GM12891 (cell line): ENCODE measurements around the gene ZNF816.
"Not testable (repeated sequence)": the region's sequence is repeated elsewhere in the genome, so short reads cannot be mapped to it uniquely, and the experiment has no call there.

Experiments
- DNase-seq: peaks from one replicate; pipeline ENCODE4 v3.0.0; 2011; ENCODE audit warnings: low spot score; ENCODE audit not compliant: insufficient read length
- FAIRE-seq: peaks from 2 replicates; lab custom pipeline; 2011; peaks lifted over from hg19 to GRCh38; lab: Jason Lieb, UNC
- PAX5 ChIP-seq: IDR thresholded peaks from 2 replicates; pipeline ENCODE4 v1.6.1; 2011; ENCODE audit warnings: low read length, moderate library complexity, mild to moderate bottlenecking; ENCODE audit not compliant: insufficient read depth, severe bottlenecking
- POLR2A ChIP-seq: IDR thresholded peaks from 2 replicates; pipeline ENCODE4 v1.6.1; 2011; ENCODE audit warnings: low read depth, low read length, control low read depth
- POLR2AphosphoS5 ChIP-seq: IDR thresholded peaks from 2 replicates; pipeline ENCODE4 v1.6.1; 2011; ENCODE audit warnings: low read depth, low read length, control low read depth
- POU2F2 ChIP-seq: IDR thresholded peaks from 2 replicates; pipeline ENCODE4 v1.6.1; 2011; ENCODE audit warnings: low read depth, mild to moderate bottlenecking, control low read depth, low read length, moderate library complexity
- SPI1 ChIP-seq: IDR thresholded peaks from 2 replicates; pipeline ENCODE4 v1.6.1; 2011; ENCODE audit warnings: low read depth, low read length, control low read depth
- TAF1 ChIP-seq: IDR thresholded peaks from 2 replicates; pipeline ENCODE4 v1.6.1; 2011; ENCODE audit warnings: low read depth, low read length, control low read depth

ZNF816 gene

GRCh38 chr19:52943884-52944643, 18.6 kb downstream of the ZNF816 start:
- TF ChIP-seq SPI1 (no peak), PAX5 (no peak), POLR2A (no peak), TAF1 (no peak), POLR2AphosphoS5 (no peak), POU2F2 (no peak)
- no peak for DNase-seq
- FAIRE-seq: no peak

- TF ChIP-seq POU2F2 (no peak), PAX5 (no peak), SPI1 (no peak), POLR2AphosphoS5 (no peak), POLR2A (no peak)
- DNase-seq: no peak
- no peak for FAIRE-seq
These were observed 19.4 kb downstream of the ZNF816 start for GRCh38 chr19:52943134-52943883.

DNA sequence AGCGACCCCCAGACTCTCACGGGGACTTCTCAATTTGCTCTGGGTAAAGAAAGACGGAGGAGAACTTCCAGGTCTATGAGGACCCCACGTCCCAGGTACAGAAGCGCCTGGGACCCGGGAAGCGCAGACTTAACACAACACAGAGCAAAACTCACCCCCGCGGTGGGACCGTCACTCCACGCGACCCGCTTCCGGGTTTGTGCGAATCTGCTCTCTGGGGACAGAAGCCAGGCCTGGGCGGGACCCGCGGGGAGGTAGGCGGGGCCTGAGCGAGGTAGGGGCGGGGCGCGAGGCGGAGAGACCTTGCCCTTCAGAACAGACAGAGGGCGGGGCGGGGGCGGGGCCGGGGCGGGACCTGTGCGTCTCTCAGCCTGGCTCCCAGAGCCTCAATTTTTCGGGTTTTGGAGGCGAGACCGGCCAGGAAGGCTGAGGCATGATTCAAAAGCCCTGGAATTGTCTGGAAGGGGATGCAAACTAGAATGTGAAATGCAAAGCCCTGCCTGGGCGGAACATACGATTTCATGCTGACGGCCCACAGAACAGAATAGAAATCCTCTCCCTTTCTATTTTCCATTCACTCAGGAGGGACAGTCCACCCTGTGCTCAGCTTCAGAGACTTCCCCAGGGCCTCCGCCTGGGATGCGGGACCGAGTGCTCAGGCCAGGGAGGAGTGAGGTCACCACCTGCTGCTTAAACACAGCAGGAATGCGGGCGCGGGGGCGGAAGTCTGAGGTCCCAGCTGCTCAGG, 20.1 kb downstream of the ZNF816 start:
- no peak for TF ChIP-seq PAX5
- TF ChIP-seq POLR2A: peak; percentile 84
- peak; percentile 60 for TF ChIP-seq TAF1
- no peak for TF ChIP-seq POU2F2
- TF ChIP-seq POLR2AphosphoS5: peak; percentile 82
- no peak for TF ChIP-seq SPI1
- peak; percentile 95 for FAIRE-seq
- peak; percentile 84 for DNase-seq

GRCh38 chr19:52941941-52942385, 20.7 kb downstream of the ZNF816 start:
- TF ChIP-seq PAX5 (no peak), POLR2AphosphoS5 (no peak), POLR2A (no peak), SPI1 (no peak), TAF1 (no peak), POU2F2 (no peak)
- FAIRE-seq (no peak), DNase-seq (no peak)

DNA sequence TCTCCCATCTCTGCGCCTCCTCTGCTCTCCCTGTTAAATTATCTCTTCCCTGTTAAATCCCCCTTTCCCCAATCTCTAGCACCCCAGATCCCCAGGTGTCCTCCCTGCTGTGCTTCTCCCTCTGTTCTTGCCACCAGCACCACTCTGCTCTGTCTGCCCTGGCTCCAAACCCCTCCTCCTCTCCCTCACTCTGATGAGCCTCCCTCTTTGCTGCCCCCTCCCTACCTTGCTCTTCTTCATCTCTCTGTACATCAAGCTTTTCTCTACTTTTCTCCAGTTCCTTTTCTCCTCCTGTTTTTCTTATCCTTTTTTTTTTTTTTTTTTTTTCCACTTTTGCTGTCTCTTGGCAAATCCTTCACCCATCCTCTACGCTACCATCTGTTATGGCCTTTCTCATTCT, 21.2 kb downstream of the ZNF816 start:
- not testable (repeated sequence) for FAIRE-seq, DNase-seq

DNA sequence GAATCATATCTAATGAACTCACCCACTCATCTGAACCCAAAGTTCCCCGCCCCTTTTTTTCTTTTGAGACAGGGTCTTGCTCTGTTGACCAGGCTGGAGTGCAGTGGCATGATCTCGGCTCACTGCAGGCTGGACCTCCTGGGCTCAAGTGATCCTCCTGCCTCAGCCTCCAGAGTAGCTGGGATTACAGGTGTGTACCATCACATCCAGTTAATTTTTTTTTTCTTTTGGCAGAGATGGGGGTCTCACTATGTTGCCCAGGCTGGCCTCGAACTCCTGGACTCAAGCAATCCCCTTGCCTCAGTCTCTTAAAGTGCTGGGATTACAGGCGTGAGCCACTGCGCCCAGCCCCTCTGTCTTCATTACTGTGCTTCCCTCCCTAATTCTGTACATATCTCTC, 21.8 kb downstream of the ZNF816 start:
- not testable (repeated sequence) for DNase-seq, FAIRE-seq

GRCh38 chr19:52938761-52939160, 23.9 kb downstream of the ZNF816 start:
- TF ChIP-seq SPI1 (no peak), POLR2AphosphoS5 (no peak), POLR2A (no peak), PAX5 (no peak), POU2F2 (no peak)
- FAIRE-seq (no peak), DNase-seq (no peak)

DNA sequence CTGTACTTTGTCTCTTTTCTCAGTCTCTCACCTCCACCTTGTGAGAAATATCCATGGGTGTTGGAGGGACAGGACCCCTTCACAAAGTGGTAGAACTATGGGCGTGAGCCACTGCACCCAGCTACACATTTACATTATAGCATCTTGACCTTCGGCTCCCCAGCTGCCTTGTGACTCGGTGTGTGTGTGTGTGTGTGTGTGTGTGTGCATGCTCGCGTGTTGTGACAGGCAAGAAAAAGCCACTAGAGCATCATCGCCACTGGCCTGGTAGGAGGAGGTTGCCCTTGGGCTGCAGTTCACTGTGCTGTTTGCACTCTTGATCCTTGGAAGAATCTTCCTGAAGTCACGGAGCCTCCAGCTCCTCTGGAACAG, 25.7 kb downstream of the ZNF816 start:
- no peak for TF ChIP-seq POLR2A
- TF ChIP-seq SPI1: no peak
- TF ChIP-seq PAX5: no peak
- no peak for TF ChIP-seq POU2F2
- TF ChIP-seq POLR2AphosphoS5: no peak
- TF ChIP-seq TAF1: no peak
- FAIRE-seq (no peak), DNase-seq (no peak)

- DNase-seq (no peak), FAIRE-seq (peak; percentile 69)
- TF ChIP-seq POLR2AphosphoS5 (no peak), SPI1 (peak; percentile 76)
These were observed 26.3 kb downstream of the ZNF816 start for GRCh38 chr19:52936151-52936953.

DNA sequence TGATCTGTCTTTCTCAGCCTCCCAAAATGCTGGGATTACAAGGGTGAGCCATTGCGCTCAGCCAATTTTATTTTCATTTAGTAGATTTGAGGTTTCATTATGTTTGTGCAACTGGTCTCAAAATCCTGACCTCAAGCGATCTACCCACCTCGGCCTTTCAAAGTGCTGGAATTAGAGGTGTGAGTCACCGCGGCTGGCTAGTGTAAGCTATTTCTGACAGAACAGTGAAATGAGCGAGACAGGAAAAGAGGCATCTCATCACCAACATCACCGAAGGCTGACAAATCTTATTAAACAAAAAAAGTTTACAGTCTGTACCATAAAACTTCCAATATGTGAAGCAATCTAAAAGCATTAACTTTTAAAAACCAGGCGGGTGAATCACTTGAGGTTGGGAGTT, 27.2 kb downstream of the ZNF816 start:
- FAIRE-seq (no peak), DNase-seq (no peak)
- TF ChIP-seq POLR2A: no peak
- TF ChIP-seq POLR2AphosphoS5: no peak
- no peak for TF ChIP-seq SPI1

DNA sequence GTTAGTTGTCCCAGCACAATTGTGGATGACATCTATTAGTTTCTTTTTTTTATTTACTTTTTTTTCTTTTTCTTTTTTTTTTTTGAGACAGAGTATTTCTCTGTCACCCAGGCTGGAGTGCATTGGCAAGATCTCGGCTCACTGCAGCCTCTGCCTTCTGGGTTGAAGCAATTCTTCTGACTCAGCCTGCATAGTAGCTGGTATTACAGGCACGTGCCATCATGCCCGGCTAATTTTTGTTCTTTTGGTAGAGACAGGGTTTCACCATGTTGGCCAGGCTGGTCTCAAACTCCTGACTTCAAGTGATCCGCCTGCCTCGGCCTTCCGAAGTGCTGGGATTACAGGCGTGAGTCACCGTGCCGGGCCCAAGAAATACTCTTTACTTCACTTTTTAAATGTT, 38.0 kb downstream of the ZNF816 start:
- FAIRE-seq, DNase-seq: not testable (repeated sequence)
